ENCODE measurements around the gene RAB19.

DNA sequence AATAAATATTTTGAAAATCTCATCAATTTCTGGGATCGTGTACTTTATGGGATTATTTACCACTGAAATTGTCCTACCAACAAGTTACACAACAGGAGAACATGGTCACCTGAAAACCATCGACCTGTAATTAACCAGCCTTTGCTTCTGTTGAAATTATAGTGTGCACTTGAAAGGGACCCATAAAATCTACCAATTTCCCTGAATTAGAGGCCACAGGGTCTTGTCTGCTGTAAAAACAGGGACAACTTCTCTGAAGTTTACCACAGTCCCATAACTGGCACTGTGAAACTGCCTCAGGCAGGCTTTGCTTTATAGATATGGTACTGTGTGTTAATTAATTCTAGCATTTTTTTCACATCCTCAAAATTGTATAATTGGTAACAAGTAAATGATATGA, 37.7 kb downstream of the RAB19 start:
- TF ChIP-seq, protein P1, sequence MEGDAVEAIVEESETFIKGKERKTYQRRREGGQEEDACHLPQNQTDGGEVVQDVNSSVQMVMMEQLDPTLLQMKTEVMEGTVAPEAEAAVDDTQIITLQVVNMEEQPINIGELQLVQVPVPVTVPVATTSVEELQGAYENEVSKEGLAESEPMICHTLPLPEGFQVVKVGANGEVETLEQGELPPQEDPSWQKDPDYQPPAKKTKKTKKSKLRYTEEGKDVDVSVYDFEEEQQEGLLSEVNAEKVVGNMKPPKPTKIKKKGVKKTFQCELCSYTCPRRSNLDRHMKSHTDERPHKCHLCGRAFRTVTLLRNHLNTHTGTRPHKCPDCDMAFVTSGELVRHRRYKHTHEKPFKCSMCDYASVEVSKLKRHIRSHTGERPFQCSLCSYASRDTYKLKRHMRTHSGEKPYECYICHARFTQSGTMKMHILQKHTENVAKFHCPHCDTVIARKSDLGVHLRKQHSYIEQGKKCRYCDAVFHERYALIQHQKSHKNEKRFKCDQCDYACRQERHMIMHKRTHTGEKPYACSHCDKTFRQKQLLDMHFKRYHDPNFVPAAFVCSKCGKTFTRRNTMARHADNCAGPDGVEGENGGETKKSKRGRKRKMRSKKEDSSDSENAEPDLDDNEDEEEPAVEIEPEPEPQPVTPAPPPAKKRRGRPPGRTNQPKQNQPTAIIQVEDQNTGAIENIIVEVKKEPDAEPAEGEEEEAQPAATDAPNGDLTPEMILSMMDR (conservative IDR thresholded peaks at IDR 0.05 in 1 of 2, IDR thresholded peaks at IDR 0.05 in 1 of 2; ENCODE audit: extremely low read depth in 1 of 2, insufficient read depth in 1 of 2, low read depth in 1 of 2, low read length in 2 of 2), result no peak
- no peak for TF ChIP-seq EZH2 (IDR thresholded peaks at IDR 0.05; ENCODE audit: borderline replicate concordance, low read length)
